Epithelial cell of prostate (primary cell): ENCODE data around the gene ELMO1.

ENCODE experiments used
- DNase-seq: peaks from one replicate; pipeline ENCODE4 v3.0.0-alpha.2; 2011; ENCODE audit warnings: low read depth, low spot score
- H3K27ac ChIP-seq: fragments of 450-650 bp; 2 replicates; pipeline ENCODE4 v1.5.1; 2017; ENCODE audit warnings: mild to moderate bottlenecking

ELMO1 gene

GRCh38 chr7:36951257-36951697 lies 497.4 kb downstream of the ELMO1 start:
- H3K27ac ChIP-seq, result no peak overlapping the region
- DNase-seq, result no peak

GRCh38 chr7:36949711-36950600 lies 498.7 kb downstream of the ELMO1 start:
- DNase-seq, result no peak
- no peak overlapping the region for H3K27ac ChIP-seq

- DNase-seq, result no peak
- H3K27ac ChIP-seq, result no peak overlapping the region
These were observed 502.3 kb downstream of the ELMO1 start for GRCh38 chr7:36946401-36946739.

- H3K27ac ChIP-seq, result no peak overlapping the region
- no peak for DNase-seq
These were observed 502.9 kb downstream of the ELMO1 start for GRCh38 chr7:36945612-36946400.

GRCh38 chr7:36944838-36945237 lies 503.8 kb downstream of the ELMO1 start:
- H3K27ac ChIP-seq, result no peak overlapping the region
- DNase-seq, result no peak

- no peak for DNase-seq
- no peak overlapping the region for H3K27ac ChIP-seq
These were observed 504.9 kb downstream of the ELMO1 start for GRCh38 chr7:36943591-36944435.

GRCh38 chr7:36942955-36943354 lies 505.7 kb downstream of the ELMO1 start:
- no peak overlapping the region for H3K27ac ChIP-seq
- no peak for DNase-seq

- DNase-seq, result no peak
- no peak overlapping the region for H3K27ac ChIP-seq
These were observed 506.1 kb downstream of the ELMO1 start for GRCh38 chr7:36942541-36942940.

- no peak overlapping the region for H3K27ac ChIP-seq
- DNase-seq, result no peak
These were observed 506.6 kb downstream of the ELMO1 start for GRCh38 chr7:36942025-36942424.

GRCh38 chr7:36941359-36941758 lies 507.3 kb downstream of the ELMO1 start:
- H3K27ac ChIP-seq, result no peak overlapping the region
- no peak for DNase-seq

GRCh38 chr7:36939816-36940215 lies 508.8 kb downstream of the ELMO1 start:
- no peak overlapping the region for H3K27ac ChIP-seq
- DNase-seq, result no peak

- H3K27ac ChIP-seq, result no peak overlapping the region
- no peak for DNase-seq
These were observed 510.7 kb downstream of the ELMO1 start for GRCh38 chr7:36937754-36938563.

GRCh38 chr7:36931892-36932291 lies 516.8 kb downstream of the ELMO1 start:
- no peak overlapping the region for H3K27ac ChIP-seq
- no peak for DNase-seq

- no peak for DNase-seq
- no peak overlapping the region for H3K27ac ChIP-seq
These were observed 518.9 kb downstream of the ELMO1 start for GRCh38 chr7:36929791-36930190.

- no peak overlapping the region for H3K27ac ChIP-seq
- DNase-seq, result no peak
These were observed 519.9 kb downstream of the ELMO1 start for GRCh38 chr7:36928718-36929117.

GRCh38 chr7:36928311-36928710 lies 520.4 kb downstream of the ELMO1 start:
- H3K27ac ChIP-seq, result no peak overlapping the region

GRCh38 chr7:36925691-36926090 lies 523.0 kb downstream of the ELMO1 start:
- no peak overlapping the region for H3K27ac ChIP-seq
- DNase-seq, result no peak

More at GRCh38 chr7:36928311-36928710, 520.4 kb downstream of the ELMO1 start:
- no peak for DNase-seq

GRCh38 chr7:36925207-36925606 lies 523.5 kb downstream of the ELMO1 start:
- no peak overlapping the region for H3K27ac ChIP-seq
- no peak for DNase-seq

GRCh38 chr7:36923943-36924436 lies 524.7 kb downstream of the ELMO1 start:
- H3K27ac ChIP-seq, result no peak overlapping the region
- no peak for DNase-seq
